Measurements from ENCODE around the gene ADAMTS2.

- TF ChIP-seq CTCF (conservative IDR thresholded peaks at IDR 0.05; ENCODE audit: low read depth, low read length), result no peak
- no peak for TF ChIP-seq EZH2phosphoT487 (IDR thresholded peaks at IDR 0.05; ENCODE audit: borderline replicate concordance, low read length)
Measured at GRCh38 chr5:179123491-179124272, 221.6 kb downstream of the ADAMTS2 start.
